ENCODE data around the gene ARVCF.
"Not testable (repeated sequence)": the region's sequence is repeated elsewhere in the genome, so short reads cannot be mapped to it uniquely, and the experiment has no call there.

Gene ARVCF

DNA sequence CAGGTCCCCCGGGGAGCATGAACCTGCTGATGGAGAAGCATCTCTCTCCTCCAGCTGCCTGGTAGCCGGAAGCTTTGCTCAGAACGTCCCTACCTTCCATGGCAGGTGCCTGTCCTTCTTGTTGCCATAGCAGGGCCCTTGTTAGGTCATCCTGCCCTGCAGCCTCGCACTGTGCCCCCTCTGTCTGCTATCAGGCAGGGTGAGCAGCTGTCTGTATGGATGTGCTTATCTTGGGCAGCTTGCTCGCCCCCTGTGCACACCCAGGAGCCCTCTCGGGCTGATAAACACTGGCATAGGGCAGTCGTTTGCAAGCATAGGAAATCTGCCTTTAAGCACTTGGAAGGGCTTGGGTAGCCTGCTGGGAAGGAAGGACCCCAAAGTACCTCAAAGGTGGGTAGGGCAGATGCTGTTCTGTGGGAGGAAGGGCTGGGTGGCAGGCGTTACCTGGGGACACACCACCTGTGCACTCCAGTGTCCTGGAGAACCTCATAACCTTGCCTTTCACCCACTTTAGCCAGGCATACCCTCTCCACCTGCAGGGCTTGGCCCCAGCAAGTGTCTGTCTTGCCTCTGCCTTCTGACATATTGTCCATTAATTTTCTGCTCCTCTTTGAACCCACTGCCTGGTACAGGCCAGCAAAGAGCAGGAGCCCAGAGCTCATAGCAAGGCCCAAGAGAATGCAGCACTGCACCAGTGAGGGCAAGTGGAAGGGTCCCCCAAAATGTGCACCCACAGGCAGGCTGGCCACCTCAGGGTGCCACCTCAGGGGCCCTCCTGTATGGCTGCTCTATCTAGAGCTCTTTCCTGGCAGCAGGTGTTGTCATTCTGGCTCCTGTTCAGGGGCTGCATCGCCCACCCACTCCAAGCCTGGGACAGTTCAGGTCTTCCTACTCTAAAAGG lies 83.0 kb downstream of the ARVCF start:
- Histone ChIP-seq H3K4me3 (ENCODE audit: low read length) (no peak overlapping the region), H3K36me3 (ENCODE audit: control insufficient read depth, insufficient read depth, low read length) (no peaks in the 10 kb centered on the region), H3K9ac (ENCODE audit: low read length) (no peak overlapping the region)

DNA sequence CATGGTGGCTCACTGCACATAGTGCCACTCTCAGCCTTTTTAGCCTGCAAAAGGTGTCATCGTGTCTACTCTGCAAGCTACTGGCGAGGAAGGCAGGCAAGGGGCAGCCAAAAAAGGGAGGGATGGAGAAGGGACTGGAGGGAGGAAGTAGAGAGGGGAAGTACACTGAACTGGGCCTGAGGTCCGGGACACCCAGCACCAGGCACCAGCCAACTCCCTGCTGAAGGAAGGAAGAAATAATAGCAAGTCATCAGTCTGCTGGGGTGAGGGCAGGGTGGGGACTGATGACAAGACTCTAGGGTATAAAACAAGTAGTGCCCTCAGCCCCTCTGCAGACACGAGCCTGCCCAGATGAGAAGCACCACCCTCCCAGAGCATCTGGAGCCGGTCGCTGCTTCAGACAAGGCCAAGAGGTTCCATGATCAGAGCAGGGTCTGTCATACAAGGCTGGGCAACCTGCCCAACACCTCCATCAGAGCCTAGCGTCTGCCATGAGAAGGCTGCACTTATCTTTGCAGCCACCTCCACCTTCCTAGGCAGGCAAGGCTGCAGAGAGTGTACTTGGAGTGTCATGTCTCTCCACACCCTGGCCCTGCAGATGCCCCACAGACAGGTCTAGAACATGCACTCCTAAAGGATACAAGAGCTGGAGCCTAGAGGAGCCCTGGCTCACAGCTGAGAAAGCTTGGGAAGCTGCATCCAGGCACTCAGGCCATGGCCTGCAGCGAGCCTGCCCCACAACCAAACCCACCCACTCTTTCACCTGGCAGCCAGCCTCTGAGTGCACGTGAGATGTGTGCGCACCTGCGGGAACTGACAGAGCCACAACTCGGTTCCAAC lies 84.0 kb downstream of the ARVCF start:
- Histone ChIP-seq H3K27me3 (ENCODE audit: control insufficient read depth, insufficient read depth, low read length) (no peaks in the 10 kb centered on the region), H3K36me3 (ENCODE audit: control insufficient read depth, insufficient read depth, low read length) (no peaks in the 10 kb centered on the region), H3K4me3 (ENCODE audit: low read length) (no peak overlapping the region), H3K4me1 (ENCODE audit: control insufficient read depth, insufficient read depth, low read length) (no peaks in the 10 kb centered on the region), H3K9ac (ENCODE audit: low read length) (no peak overlapping the region), H3K27ac (ENCODE audit: low read depth, low read length) (no peak overlapping the region)

More for the DNA sequence above, 83.0 kb downstream of the ARVCF start:
- Histone ChIP-seq H3K4me1 (ENCODE audit: control insufficient read depth, insufficient read depth, low read length) (no peaks in the 10 kb centered on the region), H3K27me3 (ENCODE audit: control insufficient read depth, insufficient read depth, low read length) (no peaks in the 10 kb centered on the region), H3K27ac (ENCODE audit: low read depth, low read length) (no peak overlapping the region)

DNA sequence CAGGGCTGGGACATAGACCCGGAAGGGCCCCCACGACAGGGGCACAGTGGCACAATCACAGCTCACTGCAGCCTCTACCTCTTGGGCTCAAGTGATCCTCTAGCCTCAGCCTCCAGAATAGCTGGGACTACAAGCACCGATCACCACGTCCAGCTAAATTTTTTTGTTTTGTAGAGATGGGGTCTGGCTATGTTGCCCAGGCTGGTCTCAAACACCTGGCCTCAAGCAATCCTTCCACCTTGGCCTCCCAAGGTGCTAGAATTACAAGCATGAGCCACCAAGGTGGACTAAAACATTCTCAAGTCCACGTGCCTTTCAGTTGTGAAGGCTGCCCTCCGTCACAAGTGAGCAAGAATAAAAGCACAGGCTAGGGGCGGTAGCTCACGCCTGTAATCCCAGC lies 85.1 kb downstream of the ARVCF start:
- H3K36me3 ChIP-seq (ENCODE audit: control insufficient read depth, insufficient read depth, low read length), result no peaks in the 10 kb centered on the region

DNA sequence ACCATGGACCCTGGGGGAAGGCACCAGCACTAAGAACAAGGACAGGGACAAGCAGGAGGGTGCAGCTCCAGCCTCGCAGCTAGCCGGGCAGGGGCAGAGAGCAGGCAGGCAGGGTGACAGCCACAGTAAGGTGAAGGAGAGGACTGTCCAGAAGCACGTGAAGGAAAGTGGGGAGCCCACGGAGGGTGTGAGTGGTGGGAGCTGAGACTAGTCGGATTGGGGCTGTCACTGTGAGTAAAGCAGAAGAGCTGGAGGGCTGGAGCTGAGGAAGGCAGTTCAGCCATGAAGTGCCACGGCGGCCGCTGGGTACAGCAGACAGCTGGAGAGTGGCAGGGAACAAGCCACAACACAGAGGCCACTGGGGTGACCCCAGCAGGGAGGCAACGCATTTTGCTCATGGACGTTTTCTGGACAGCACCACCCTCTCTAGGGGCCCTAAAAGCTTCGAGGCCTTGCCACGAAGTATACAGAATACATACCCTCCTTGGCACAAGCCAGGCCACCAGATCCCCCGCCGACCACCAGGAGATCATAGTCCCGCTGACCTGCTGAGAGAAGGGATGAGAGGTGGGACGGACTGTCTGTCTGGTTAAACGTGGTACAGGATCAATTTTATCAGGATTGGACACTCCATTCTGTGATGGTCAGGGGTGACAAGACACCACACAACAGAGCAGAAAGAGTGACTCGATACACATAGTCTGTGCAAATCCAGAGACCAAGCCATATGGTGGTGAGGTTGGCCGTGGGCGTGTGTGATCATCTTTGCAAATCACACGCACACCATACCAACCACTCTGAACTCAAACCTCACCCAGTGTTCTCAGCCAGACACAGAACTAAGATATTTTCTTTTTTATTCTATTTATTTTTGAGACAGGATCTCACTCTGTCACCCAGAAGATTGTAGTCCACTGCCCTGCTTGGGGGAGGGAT lies 85.8 kb downstream of the ARVCF start:
- Histone ChIP-seq H3K36me3 (ENCODE audit: control insufficient read depth, insufficient read depth, low read length) (no peaks in the 10 kb centered on the region), H3K9ac (ENCODE audit: low read length) (no peak overlapping the region), H3K27me3 (ENCODE audit: control insufficient read depth, insufficient read depth, low read length) (no peaks in the 10 kb centered on the region), H3K4me1 (ENCODE audit: control insufficient read depth, insufficient read depth, low read length) (no peaks in the 10 kb centered on the region), H3K4me3 (ENCODE audit: low read length) (no peak overlapping the region), H3K27ac (ENCODE audit: low read depth, low read length) (no peak overlapping the region)

More for the DNA sequence above, 85.1 kb downstream of the ARVCF start:
- H3K27ac ChIP-seq (ENCODE audit: low read depth, low read length), result no peak overlapping the region
- no peak overlapping the region for H3K9ac ChIP-seq (ENCODE audit: low read length)
- no peaks in the 10 kb centered on the region for H3K4me1 ChIP-seq (ENCODE audit: control insufficient read depth, insufficient read depth, low read length)
- no peak overlapping the region for H3K4me3 ChIP-seq (ENCODE audit: low read length)
- no peaks in the 10 kb centered on the region for H3K27me3 ChIP-seq (ENCODE audit: control insufficient read depth, insufficient read depth, low read length)

DNA sequence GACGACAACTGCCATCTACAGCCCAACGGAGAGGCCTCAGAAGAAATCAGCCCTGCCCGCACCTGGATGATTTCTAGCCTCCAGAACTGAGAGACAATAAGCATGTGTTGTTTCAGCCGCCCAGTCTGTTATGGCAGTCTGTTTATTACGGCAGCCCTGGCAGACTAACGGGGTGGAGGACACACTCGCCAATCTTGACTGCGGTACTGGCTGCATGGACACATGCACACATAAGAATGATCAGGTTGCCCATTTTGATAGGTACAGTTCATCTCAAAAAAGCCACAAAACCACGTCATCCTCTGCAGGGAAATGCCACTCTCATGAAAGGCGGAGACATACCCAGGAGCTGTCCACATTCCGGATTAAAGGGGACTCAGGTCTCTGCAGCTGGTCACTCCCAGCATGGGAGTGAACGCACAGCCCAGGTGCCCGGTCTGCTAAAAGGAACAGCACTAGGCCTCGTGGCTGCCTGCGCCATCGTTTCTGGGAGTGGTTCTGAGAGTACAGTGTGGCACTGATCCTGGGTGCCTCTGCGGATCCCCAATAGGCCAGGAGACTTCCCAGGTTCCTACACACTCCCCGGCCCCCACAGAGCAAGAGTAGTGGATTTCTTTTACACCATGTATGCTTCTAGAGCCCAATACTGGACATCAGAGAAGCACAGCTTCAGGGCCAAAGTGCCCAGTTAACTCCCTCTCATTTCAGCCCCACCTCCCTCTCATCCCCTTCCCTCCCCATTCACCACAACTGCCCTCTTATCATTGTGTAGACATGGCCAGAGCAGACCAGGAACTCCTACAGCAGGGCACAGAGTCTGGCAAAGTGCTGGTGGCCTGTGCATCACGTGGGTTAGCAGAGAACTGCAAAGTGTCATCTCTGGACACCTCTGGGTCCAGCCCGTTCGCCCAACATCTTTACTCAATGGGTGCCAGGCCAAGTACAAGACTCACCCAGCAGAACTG lies 86.8 kb downstream of the ARVCF start:
- no peak overlapping the region for H3K4me3 ChIP-seq (ENCODE audit: low read length)
- no peak overlapping the region for H3K27ac ChIP-seq (ENCODE audit: low read depth, low read length)
- H3K9ac ChIP-seq (ENCODE audit: low read length), result no peak overlapping the region
- no peaks in the 10 kb centered on the region for H3K4me1 ChIP-seq (ENCODE audit: control insufficient read depth, insufficient read depth, low read length)
- H3K27me3 ChIP-seq (ENCODE audit: control insufficient read depth, insufficient read depth, low read length), result no peaks in the 10 kb centered on the region
- no peaks in the 10 kb centered on the region for H3K36me3 ChIP-seq (ENCODE audit: control insufficient read depth, insufficient read depth, low read length)

DNA sequence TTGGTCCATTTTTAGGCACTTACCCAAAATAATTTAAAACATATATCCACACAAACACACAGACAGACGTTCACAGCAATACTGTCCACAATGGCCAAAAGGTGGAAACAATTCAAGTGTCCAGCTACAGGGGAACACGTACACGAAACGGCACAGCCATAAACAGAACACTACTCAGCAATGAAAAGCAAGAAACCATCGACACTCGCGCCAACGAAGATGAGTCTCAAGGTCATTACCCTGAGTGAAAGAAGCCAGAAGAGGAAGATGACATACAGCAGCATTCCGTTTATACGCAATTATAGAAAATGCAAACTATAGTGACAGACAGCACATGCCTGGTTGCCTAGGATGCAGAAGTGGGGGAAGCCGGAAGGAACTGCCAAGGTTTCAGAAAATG lies 88.4 kb downstream of the ARVCF start:
- Histone ChIP-seq H3K9ac (ENCODE audit: low read length) (no peak overlapping the region), H3K27ac (ENCODE audit: low read depth, low read length) (no peak overlapping the region), H3K27me3 (ENCODE audit: control insufficient read depth, insufficient read depth, low read length) (no peaks in the 10 kb centered on the region)

DNA sequence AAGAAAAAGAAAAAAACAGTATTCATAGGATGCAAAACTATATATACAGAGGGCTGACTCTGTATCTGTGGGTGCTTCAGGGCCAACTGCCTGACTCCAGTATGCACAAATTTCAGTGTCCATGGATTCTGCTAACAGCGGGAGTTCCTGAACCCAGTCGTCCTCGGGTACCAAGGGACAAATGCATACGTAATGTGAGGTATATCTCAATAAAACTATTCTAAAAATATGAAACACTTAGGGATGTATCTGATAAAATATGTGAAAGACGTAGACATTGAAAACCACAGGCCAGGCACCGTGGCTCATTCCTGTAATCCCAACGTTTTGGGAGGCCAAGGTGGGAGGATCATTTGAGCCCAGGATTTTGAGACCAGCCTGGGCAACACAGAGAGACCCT lies 88.9 kb downstream of the ARVCF start:
- H3K27ac ChIP-seq (ENCODE audit: low read depth, low read length), result no peak overlapping the region
- no peaks in the 10 kb centered on the region for H3K36me3 ChIP-seq (ENCODE audit: control insufficient read depth, insufficient read depth, low read length)
- no peak overlapping the region for H3K9ac ChIP-seq (ENCODE audit: low read length)
- no peak overlapping the region for H3K4me3 ChIP-seq (ENCODE audit: low read length)
- H3K4me1 ChIP-seq (ENCODE audit: control insufficient read depth, insufficient read depth, low read length), result no peaks in the 10 kb centered on the region
- no peaks in the 10 kb centered on the region for H3K27me3 ChIP-seq (ENCODE audit: control insufficient read depth, insufficient read depth, low read length)

More for the DNA sequence above, 88.4 kb downstream of the ARVCF start:
- H3K4me3 ChIP-seq (ENCODE audit: low read length), result no peak overlapping the region
- no peaks in the 10 kb centered on the region for H3K4me1 ChIP-seq (ENCODE audit: control insufficient read depth, insufficient read depth, low read length)
- H3K36me3 ChIP-seq (ENCODE audit: control insufficient read depth, insufficient read depth, low read length), result no peaks in the 10 kb centered on the region

DNA sequence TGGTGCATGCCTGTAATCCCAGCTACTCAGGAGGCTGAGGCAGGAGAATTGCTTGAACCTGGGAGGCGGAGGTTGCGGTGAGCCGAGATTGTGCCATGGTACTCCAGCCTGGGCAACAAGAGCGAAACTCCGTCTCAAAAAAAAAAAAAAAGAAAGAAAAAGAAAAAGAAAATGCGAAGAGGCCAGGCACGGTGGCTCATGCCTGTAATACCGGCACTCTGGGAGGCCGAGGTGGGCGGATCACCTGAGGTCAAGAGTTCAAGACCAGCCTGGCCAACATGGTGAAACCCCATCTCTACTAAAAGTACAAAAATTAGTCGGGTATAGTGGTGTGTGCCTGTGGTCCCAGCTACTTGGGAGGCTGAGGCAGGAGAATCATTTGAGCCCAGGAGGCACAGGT lies 90.6 kb downstream of the ARVCF start:
- not testable (repeated sequence) for H3K4me1 ChIP-seq (ENCODE audit: control insufficient read depth, insufficient read depth, low read length); H3K27ac ChIP-seq (ENCODE audit: low read depth, low read length); H3K4me3 ChIP-seq (ENCODE audit: low read length); H3K9ac ChIP-seq (ENCODE audit: low read length); H3K36me3 ChIP-seq (ENCODE audit: control insufficient read depth, insufficient read depth, low read length); H3K27me3 ChIP-seq (ENCODE audit: control insufficient read depth, insufficient read depth, low read length)

DNA sequence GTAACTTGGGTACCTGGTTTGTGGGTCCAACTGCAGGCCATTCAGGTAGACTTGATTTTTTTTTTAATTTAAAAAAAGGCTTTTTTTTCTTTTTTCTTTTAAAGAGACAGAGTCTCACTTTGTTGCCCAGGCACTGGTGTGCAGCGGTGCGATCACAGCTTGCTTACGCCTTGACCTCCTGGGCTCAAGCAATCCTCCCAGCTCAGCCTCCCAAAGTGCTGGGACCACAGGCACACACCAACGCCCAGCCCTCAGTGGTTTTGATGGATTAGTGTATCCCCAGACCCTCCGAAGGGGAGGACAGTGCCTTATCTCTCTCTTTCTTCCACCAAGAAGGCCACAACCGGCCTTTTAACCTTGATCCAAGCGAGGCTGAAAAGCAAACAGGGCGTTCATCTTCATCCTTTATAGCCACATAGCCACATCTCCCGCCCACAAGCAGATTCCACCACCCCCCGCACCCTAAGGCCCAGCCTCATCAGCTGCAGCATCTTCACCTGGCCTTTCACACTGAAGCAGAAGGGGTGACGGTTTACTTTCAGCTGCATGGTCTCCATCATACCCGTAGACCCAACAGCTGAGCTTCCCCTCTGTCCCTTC lies 92.6 kb downstream of the ARVCF start:
- no peak overlapping the region for H3K9ac ChIP-seq (ENCODE audit: low read length)
- no peaks in the 10 kb centered on the region for H3K36me3 ChIP-seq (ENCODE audit: control insufficient read depth, insufficient read depth, low read length)
- H3K4me1 ChIP-seq (ENCODE audit: control insufficient read depth, insufficient read depth, low read length), result no peaks in the 10 kb centered on the region
- H3K27me3 ChIP-seq (ENCODE audit: control insufficient read depth, insufficient read depth, low read length), result no peaks in the 10 kb centered on the region
- H3K4me3 ChIP-seq (ENCODE audit: low read length), result no peak overlapping the region
- no peak overlapping the region for H3K27ac ChIP-seq (ENCODE audit: low read depth, low read length)

DNA sequence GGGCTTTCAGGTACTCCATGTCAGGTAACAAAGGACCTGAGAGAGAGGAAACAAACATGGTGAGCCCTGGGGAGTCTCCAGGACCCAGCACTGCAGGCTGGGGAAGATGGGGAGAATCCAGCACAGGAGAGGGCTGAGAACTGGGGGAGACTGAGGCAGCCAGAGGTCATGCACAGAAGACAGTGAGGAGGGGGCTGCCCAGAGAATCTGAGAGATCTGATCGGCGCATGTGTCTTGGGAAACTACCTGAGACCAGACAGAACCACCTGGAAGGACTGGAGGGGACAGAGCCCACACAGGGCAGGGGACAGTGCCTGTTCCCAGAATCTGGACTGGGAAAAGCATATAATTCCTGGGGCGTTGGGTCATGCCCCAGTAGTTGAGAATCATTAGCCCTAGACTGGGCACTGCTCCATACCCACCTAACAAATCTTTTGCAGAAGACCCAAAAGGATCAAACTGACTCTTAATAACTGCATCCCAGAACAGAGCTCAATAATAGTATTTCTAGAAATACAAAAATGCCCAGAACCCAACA lies 95.0 kb downstream of the ARVCF start:
- Histone ChIP-seq H3K27me3 (ENCODE audit: control insufficient read depth, insufficient read depth, low read length) (no peaks in the 10 kb centered on the region), H3K4me3 (ENCODE audit: low read length) (no peak overlapping the region), H3K4me1 (ENCODE audit: control insufficient read depth, insufficient read depth, low read length) (no peaks in the 10 kb centered on the region), H3K36me3 (ENCODE audit: control insufficient read depth, insufficient read depth, low read length) (peaks cover 8% of the 10 kb centered on the region), H3K27ac (ENCODE audit: low read depth, low read length) (no peak overlapping the region), H3K9ac (ENCODE audit: low read length) (no peak overlapping the region)

Data from rectal smooth muscle tissue (tissue), 1 donor.